HEK293T (cell line): ENCODE results near the gene FAM9A.

Source experiments
- CTCF ChIA-PET: fragments of 350-600 bp; formaldehyde crosslinking; extraction: SDS; loops from one replicate; lab custom pipeline; 2021; ENCODE audit warnings: antibody characterized with exemption, inconsistent platforms; lab: Yijun Ruan, JAX
- POLR2A ChIA-PET: fragments of 350-600 bp; formaldehyde crosslinking; extraction: SDS; loops from one replicate; lab custom pipeline; 2020; ENCODE audit warnings: antibody characterized with exemption, inconsistent platforms; lab: Yijun Ruan, JAX
- DNase-seq: peaks from one replicate; pipeline ENCODE4 v3.0.0; 2012; ENCODE audit warnings: mixed read lengths; ENCODE audit errors: extremely low spot score
- ARNT ChIP-seq: fragments of 450-650 bp; IDR thresholded peaks from 2 replicates; pipeline ENCODE4 v1.6.1; 2017; ENCODE audit warnings: mild to moderate bottlenecking
- BHLHE40 ChIP-seq: fragments of 450-650 bp; IDR thresholded peaks from 2 replicates; pipeline ENCODE4 v1.6.1; 2016; ENCODE audit warnings: mild to moderate bottlenecking, moderate library complexity, borderline replicate concordance
- CTBP1 ChIP-seq: fragments of 450-650 bp; IDR thresholded peaks from 2 replicates; pipeline ENCODE4 v1.6.1; 2016; ENCODE audit warnings: borderline replicate concordance
- ELF4 ChIP-seq: fragments of 450-650 bp; IDR thresholded peaks from 2 replicates; pipeline ENCODE4 v1.6.1; 2017; ENCODE audit warnings: antibody characterized with exemption
- FOXA1 ChIP-seq: fragments of 450-650 bp; IDR thresholded peaks from 2 replicates; pipeline ENCODE4 v1.6.1; 2016; ENCODE audit warnings: mild to moderate bottlenecking
- FOXK2 ChIP-seq: fragments of 450-650 bp; IDR thresholded peaks from 2 replicates; pipeline ENCODE4 v1.6.1; 2016; ENCODE audit warnings: mild to moderate bottlenecking
- FOXM1 ChIP-seq: fragments of 450-650 bp; IDR thresholded peaks from 2 replicates; pipeline ENCODE4 v1.6.1; 2017; ENCODE audit warnings: mild to moderate bottlenecking, borderline replicate concordance
- HDGF ChIP-seq: fragments of 450-650 bp; IDR thresholded peaks from 2 replicates; pipeline ENCODE4 v1.6.1; 2017; ENCODE audit warnings: antibody characterized with exemption, borderline replicate concordance
- L3MBTL2 ChIP-seq: fragments of 450-650 bp; conservative IDR thresholded peaks from 2 replicates; pipeline ENCODE4 v1.6.1; 2016; ENCODE audit warnings: mild to moderate bottlenecking
- LEF1 ChIP-seq: fragments of 450-650 bp; IDR thresholded peaks from 2 replicates; pipeline ENCODE4 v1.6.1; 2017; ENCODE audit warnings: mild to moderate bottlenecking, borderline replicate concordance
- NFRKB ChIP-seq: fragments of 450-650 bp; IDR thresholded peaks from 2 replicates; pipeline ENCODE4 v1.6.1; 2016; ENCODE audit warnings: mild to moderate bottlenecking, moderate library complexity
- PKNOX1 ChIP-seq: fragments of 450-650 bp; IDR thresholded peaks from 2 replicates; pipeline ENCODE4 v1.6.1; 2016
- SP1 ChIP-seq: fragments of 450-650 bp; IDR thresholded peaks from 2 replicates; pipeline ENCODE4 v1.6.1; 2017
- SUZ12 ChIP-seq: fragments of 450-650 bp; IDR thresholded peaks from 2 replicates; pipeline ENCODE4 v1.6.1; 2016; ENCODE audit warnings: mild to moderate bottlenecking
- TARDBP ChIP-seq: fragments of 450-650 bp; IDR thresholded peaks from 2 replicates; pipeline ENCODE4 v1.6.1; 2016
- ZNF384 ChIP-seq: fragments of 450-650 bp; IDR thresholded peaks from 2 replicates; pipeline ENCODE4 v1.6.1; 2016

Gene FAM9A

GRCh38 chrX:8801041-8801599, at the start of gene FAM9A:
FAM9A (minus strand) TSS chrX:8801383; CDS start chrX:8800171, 1,212 bp downstream.
- no peak for DNase-seq
- TF ChIP-seq NFRKB (no peak), FOXM1 (no peak), LEF1 (no peak), ZNF384 (no peak), L3MBTL2 (no peak), PKNOX1 (no peak), TARDBP (no peak), ELF4 (no peak), SUZ12 (no peak), CTBP1 (no peak), BHLHE40 (no peak), ARNT (no peak), HDGF (no peak), SP1 (no peak), FOXA1 (no peak), FOXK2 (no peak)
- ChIA-PET CTCF (no interaction called here), POLR2A (no interaction called here)

- TF ChIP-seq CTBP1, result no peak
- no peak for TF ChIP-seq HDGF
- TF ChIP-seq PKNOX1, result no peak
- TF ChIP-seq ELF4, result no peak
- TF ChIP-seq L3MBTL2, result no peak
- TF ChIP-seq TARDBP, result no peak
- no peak for TF ChIP-seq FOXA1
- TF ChIP-seq ZNF384, result no peak
- no peak for TF ChIP-seq ARNT
- no peak for TF ChIP-seq FOXM1
- TF ChIP-seq FOXK2, result no peak
- no peak for TF ChIP-seq LEF1
- TF ChIP-seq SUZ12, result no peak
- TF ChIP-seq BHLHE40, result no peak
- TF ChIP-seq NFRKB, result no peak
- TF ChIP-seq SP1, result no peak
- DNase-seq, result no peak
- POLR2A ChIA-PET, result no interaction called here
- CTCF ChIA-PET, result no interaction called here
Measured at GRCh38 chrX:8850478-8850877, 49.3 kb upstream of the FAM9A start.

GRCh38 chrX:8849945-8850344, 48.8 kb upstream of the FAM9A start:
- TF ChIP-seq TARDBP, result no peak
- TF ChIP-seq LEF1, result no peak
- TF ChIP-seq PKNOX1, result no peak
- TF ChIP-seq CTBP1, result no peak
- TF ChIP-seq FOXA1, result no peak
- TF ChIP-seq FOXM1, result no peak
- no peak for TF ChIP-seq SUZ12
- TF ChIP-seq FOXK2, result no peak
- no peak for TF ChIP-seq ELF4
- TF ChIP-seq BHLHE40, result no peak
- TF ChIP-seq HDGF, result no peak
- TF ChIP-seq ARNT, result no peak

GRCh38 chrX:8849458-8849857, 48.3 kb upstream of the FAM9A start:
- ChIA-PET POLR2A (no interaction called here), CTCF (interaction anchor here (0.6 kb wide), 1 partner anchor 95 kb away, joined by 3 read pairs; no protein-coding TSS in a partner anchor)
- DNase-seq, result no peak
- no peak for TF ChIP-seq HDGF

More at GRCh38 chrX:8849945-8850344, 48.8 kb upstream of the FAM9A start:
- CTCF ChIA-PET, result no interaction called here
- DNase-seq, result peak; percentile 15
- POLR2A ChIA-PET, result no interaction called here

GRCh38 chrX:8848911-8849310, 47.7 kb upstream of the FAM9A start:
- ChIA-PET POLR2A (no interaction called here), CTCF (interaction anchor here (0.6 kb wide), 1 partner anchor 96 kb away, joined by 3 read pairs; no protein-coding TSS in a partner anchor)
- no peak for TF ChIP-seq SP1
- TF ChIP-seq FOXA1, result no peak
- TF ChIP-seq LEF1, result no peak
- TF ChIP-seq NFRKB, result no peak
- TF ChIP-seq CTBP1, result no peak
- no peak for TF ChIP-seq ZNF384
- DNase-seq, result no peak

- DNase-seq, result no peak
- CTCF ChIA-PET, result no interaction called here
- no peak for TF ChIP-seq ZNF384
- no peak for TF ChIP-seq ARNT
- TF ChIP-seq CTBP1, result no peak
- no peak for TF ChIP-seq PKNOX1
- no peak for TF ChIP-seq ELF4
- TF ChIP-seq SP1, result no peak
- TF ChIP-seq FOXK2, result no peak
- TF ChIP-seq SUZ12, result no peak
- no peak for TF ChIP-seq HDGF
- TF ChIP-seq TARDBP, result no peak
- no peak for TF ChIP-seq NFRKB
- TF ChIP-seq BHLHE40, result no peak
- TF ChIP-seq LEF1, result no peak
- TF ChIP-seq FOXA1, result no peak
- TF ChIP-seq L3MBTL2, result no peak
- no peak for TF ChIP-seq FOXM1
- POLR2A ChIA-PET, result no interaction called here
Measured at GRCh38 chrX:8848441-8848840, 47.3 kb upstream of the FAM9A start.
